ENCODE measurements around the gene PARP1.
"Not testable (repeated sequence)": the region's sequence is repeated elsewhere in the genome, so short reads cannot be mapped to it uniquely, and the experiment has no call there.

PARP1 gene

DNA sequence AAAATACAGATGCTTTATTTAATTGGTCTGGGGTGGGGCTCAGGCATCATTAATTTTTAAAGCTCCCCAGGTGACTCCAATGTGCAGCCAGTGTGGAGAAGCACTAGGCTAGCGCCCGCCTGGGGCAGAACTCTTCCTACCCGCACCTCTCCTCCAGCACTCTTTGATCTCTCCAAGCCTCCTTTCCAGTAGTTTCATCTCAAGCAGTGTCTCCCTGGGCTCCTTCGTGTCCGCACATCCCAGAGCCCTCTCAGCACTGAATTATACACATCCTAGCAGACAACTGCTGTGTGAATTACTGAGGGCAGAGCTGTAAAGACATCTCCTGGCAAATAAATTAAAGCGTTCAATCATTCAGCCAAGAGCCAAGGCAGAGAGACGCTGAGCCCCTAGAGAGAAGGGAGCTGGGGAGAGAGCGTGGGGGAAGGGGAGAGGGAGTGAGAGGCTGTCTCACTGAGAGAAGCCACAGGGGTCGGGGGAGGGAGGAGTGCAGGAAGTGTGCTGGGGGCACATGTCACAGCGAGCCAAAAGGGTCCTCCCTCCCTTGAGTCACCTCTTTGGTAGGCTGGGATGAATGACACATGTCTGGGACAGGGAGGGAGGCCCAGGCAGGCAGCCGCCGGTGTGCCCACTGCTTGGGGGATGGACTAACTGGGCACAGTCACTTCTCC lies 21.0 kb upstream of the PARP1 start:
- no peak for FAIRE-seq

DNA sequence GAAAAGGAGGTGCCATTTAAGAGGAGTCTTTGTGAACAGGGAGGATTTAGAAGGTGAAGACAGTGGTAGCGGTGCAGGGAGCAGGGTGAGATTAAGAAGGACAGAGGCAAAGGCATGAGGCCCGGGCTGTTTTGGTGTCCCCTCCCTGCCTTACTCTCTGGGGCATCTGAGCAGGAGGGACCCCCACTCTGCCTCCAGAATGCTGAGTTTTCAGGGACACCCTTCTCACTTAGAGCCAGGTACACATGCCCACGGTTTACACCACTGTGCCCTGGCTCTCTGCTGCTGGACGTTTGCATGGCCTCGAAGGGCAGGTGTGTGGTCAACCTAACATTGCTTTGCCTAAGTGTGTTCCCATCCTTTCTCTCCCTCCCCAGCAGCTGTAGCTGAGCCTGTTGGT lies 20.5 kb upstream of the PARP1 start:
- FAIRE-seq: no peak

DNA sequence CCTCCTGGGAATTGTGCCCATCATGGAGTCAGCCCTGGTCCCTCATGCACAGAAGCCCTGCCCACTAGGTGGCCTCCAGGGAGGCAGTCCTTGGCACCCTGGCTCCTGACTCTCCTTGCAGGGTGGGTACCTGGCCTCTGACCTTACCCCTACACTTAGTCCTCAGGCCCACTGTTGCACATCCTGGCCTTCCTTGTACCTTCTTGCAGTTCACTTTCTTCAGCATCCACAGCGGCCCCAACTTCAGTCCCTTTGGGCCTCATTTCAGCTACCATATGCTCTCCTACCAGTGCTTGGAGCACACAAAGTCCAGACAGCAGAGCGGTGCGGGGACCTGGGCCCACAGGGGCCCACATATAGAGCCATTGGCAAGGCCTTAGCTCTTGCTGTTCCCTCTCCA lies 19.2 kb upstream of the PARP1 start:
- FAIRE-seq: no peak

DNA sequence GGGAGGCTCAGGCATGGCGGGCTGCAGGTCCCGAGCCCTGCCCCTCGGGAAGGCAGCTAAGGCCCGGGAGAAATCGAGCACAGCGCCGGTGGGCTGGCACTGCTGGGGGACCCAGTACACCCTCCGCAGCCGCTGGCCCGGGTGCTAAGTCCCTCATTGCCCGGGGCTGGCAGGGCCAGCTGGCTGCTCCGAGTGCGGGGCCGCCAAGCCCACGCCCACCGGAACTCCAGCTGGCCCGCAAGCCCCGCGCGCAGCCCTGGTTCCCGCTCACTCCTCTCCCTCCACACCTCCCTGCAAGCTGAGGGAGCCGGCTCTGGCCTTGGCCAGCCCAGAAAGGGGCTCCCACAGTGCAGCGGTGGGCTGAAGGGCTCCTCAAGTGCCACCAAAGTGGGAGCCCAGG lies 18.5 kb upstream of the PARP1 start:
- FAIRE-seq: not testable (repeated sequence)

DNA sequence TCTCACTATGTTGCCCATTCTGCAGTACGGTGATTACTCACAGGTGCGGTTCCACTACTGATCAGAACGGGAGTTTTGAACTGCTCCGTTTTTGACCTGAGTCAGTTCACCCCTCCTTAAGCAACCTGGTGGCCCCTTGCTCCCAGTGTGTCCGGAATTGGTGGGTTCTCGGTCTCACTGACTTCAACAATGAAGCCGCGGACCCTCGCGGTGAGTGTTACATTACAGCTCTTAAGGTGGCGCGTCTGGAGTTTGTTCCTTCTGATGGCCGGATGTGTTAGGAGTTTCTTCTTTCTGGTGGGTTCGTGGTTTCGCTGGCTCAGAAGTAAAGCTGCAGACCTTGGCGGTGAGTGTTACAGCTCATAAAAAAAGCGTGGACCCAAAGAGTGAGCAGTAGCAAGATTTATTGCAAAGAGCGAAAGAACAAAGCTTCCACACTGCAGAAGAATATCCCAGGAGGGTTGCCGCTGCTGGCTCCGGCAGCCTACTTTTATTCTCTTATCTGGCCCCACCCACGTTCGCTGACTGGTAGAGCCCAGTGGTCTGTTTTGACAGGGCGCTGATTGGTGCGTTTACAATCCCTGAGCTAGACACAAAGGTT lies 17.6 kb upstream of the PARP1 start:
- FAIRE-seq: no peak

DNA sequence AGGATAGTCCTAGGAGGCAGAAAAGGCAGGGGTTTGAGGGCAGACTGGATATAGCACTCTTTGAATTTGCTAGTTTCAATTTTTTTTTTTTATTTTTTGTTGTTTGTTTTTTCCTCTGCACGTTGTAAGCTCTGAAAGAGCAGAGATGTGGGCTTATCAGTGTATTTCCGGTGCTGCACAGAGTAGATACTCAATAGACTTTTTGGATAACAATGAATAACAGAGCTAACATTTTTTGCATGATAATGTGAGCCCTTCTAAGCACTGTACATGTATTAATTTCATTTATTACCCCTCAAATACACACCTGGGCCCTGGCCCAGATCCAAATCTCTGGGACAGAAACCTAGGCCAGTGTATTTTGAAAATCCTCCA lies 17.1 kb upstream of the PARP1 start:
- FAIRE-seq: no peak

DNA sequence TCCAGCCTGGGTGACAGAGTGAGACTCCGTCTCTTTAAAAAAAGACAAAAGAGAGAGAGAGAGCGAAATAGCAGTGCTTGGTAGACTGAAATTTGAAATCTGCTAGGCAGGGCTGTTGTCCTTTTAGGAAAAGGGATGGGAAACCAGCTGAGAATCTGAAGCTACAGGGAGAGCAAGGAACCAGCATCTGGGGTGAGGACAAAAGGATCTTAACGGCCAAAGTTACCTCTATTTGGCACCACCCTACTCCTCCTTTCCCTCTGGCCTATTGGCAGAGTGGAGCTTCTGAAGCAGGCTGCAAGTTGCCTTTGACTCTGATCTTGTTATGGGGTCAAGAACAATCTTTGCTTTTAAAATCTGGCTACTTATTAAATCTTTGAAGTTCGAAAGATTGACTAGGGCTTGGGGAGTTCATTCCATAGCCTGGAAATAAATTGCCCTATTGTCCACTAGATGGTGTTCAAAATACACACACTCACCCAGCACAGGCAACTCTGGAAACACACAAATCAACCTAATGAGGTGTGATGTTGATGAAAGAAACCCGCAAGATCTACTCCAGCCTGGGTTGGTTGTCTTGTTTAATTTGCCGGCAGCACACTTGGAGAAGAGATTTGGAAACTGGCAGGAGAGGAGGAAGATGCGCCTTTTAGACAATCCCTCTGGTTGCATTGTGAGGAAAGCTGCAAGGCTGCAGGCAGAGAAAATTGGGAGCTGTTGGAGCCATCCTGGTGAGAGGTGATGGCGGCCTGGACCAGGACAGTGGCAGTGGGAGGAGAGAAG lies 16.5 kb upstream of the PARP1 start:
- no peak for FAIRE-seq

DNA sequence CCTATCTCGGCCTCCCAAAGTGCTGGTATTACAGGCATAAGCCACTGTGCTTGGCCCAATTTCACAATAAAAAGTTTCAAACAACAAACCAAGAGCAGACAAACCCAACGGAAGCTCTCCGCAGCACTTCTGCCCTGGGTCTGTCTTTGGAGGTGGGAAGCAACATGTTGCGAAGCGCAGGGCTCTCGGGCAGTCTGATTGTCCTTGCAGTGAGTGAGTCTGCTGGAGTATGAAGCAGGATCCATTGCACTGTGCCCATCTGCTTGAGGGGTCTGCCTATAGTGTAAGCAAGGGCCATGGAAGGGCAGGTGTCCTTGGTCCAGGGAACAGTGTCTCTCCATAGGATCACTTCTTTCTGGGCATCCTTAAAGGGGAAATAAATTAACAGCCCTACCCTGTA lies 14.6 kb upstream of the PARP1 start:
- FAIRE-seq: no peak

DNA sequence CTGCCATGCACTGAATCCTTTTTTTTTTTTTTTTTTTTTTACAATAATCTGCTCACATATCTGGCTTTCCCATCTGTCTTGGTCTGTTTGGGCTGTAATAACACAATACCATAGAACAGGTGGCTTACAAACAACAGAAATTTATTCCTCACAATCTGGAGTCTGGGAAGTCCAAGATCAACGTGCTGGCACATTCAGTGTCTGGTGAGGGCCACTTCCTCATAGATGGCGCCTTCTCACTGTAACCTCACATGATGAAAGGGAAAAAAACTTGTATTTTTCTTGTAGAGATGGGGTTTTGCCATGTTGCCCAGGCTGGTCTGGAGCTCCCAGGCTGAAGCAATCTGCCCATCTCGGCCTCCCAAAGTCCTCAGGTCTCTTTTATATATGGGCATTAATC lies 13.0 kb upstream of the PARP1 start:
- FAIRE-seq: no peak

DNA sequence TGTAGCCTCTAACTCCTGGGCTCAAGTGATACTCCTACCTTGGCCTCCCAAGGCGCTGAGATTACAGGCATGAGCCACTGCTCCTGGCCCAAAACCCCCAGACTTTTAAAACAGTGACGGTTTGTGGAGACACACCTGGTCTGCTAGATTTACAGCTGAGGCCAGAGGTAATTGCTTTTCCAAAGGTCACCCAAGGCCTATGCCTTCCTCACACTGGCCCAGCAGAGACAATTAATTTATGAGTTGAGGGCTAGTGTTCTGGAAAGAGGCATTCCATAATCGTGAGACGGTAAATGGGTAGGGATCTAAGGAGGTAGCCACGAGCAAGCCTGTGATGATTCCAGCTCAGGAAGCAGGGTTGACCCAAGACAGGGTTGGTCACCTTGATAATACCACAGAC lies 12.4 kb upstream of the PARP1 start:
- FAIRE-seq: no peak

DNA sequence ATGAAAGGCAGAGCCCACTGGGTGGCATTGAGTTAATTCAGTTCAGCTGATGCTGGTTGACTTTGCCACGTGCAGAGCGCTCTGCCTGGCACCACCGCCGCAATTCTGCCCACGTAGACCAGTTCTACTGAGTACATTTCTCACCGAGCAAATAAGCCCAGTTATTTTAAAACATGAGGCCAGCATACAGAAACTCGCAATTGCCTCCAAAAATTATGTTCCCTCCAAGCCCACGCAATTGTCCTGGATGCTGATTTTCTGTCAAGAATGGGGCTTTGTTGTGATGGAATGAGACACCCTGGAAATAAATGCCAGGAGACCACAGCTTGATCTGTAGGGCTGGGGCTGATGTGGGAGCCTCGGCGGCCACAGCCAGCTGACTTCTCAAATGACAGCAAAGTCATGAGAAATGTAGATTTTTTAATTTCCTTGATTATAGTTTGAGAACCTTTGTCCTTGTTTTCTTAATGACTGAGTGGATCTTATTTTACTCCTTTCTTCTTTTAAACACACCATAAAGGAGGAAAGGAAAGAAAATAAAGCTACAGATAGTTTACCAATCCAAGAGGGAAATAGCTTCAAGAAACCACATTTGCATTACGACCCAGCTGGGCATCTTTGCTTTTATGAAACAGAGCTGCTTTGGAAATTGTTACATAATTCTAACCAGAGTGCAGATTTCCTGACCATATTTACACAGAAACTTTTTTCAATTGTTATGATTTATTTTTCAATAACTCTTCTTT lies 11.6 kb upstream of the PARP1 start:
- FAIRE-seq: no peak

DNA sequence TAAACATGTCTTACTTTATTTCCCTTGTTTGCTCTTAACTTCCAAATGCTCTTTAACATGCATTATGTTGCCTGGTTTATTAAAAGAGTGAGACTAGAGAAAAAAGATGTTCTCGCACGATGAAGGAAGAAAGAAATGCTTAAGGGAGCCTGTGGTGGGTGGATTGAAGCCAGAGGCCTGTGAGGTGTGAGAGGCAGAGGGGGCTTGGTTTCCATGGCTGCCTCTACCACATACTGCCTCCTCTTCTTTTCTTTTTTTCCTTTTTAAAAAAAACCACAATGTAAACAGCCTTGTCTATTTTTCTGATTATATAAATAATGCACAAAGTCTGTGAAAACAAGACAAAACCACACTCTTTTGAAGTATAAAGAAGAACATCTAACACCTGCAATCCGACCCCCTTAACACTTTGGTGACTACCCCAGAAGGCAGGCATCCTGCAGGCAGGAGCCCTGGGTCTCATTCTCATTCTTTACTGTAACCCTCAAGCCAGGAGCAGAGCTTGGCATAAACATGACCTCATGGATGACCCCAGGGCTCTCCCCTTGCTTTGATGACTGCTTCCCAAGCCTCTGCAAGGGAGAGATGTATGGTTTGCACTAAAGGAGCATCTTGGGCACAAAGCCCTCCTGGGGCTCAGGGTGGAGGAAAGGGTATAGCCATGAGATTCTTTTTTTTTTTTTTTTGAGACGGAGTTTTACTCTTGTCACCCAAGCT lies 10.1 kb upstream of the PARP1 start:
- no peak for FAIRE-seq

DNA sequence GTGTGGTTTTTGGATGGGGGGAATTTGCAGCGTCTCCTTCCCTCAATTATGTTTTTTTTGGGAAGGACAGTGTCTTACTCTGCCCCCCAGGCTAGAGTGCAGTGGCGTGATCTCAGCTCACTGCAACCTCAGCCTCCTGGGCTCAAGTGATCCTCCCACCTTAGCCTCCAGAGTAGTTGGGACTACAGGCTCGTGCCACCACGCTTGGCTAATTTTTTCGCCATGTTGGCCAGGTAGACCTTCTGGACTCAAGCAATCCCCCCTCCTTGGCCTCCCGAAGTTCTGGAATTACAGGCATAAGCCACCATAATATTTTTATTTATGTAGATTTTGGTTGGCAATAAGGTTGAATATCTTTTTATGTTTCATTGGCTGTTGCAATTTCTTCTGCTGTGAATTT lies 9.5 kb upstream of the PARP1 start:
- no peak for FAIRE-seq

DNA sequence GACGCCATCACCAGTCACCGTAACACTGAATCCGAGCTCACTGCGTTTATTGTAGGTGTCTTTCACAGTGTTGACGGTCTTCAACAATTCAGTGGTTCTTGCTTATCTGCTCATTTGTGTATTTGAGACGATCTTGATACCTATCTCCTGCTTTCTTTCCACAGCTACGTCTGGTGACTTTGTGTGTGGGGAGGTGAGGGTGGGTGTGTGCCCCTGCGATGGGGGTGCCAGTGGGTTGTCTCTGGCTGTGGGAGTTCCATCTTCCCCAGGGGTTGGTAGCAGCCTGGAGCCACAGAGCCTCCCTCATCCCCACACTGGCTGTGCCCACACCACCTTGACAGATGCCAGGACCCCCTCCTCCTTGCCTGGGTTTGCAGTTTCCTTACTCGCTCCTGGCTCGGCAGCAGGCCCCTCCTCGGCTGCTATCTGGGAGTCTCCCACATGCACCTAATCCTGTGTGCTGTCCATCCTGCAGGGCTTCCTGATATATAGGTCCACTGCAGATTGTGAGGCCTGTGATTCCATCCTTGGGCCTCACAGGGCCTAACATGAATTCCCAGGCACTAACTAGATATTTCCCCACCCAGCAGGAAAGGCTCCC lies 6.3 kb upstream of the PARP1 start:
- no peak for FAIRE-seq

DNA sequence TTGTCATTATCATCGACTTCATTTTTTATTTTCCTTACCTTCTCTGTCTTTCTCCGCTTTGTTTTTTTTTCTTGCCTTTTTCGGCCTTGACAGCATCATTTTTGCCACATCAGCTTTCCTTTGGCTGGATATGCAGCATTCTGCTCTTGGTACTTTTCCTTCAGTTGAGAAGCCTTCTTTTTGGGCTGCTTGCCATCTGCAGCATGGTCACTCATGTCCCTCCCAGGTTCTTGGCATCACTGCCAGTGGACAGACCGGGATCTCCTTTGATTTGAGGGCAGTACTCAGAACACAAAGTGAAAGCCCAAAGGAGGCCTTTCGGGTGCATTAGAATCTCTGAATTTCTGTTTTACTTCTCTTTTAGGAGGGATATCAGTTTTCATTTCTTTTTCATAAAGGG lies 3.7 kb upstream of the PARP1 start:
- FAIRE-seq: no peak

DNA sequence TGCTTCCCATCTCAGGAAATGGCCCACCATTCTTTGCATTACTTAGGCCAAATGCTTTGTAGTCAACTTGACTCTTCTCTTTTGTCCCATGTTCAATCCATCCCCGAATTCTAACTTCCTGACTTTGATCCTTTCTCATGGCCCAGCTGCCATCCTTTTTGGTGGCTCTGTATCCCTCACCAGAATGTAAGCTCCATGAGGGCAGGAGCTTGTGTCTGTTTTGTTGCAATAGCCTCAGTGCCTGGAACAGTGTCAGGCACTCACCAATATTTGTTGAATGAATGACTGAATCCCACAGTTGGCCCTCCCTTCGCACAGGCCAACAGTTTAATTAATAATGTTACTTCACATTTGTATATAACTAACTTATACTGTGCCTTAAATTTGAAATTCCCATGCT lies 3.1 kb upstream of the PARP1 start:
- no peak for FAIRE-seq

DNA sequence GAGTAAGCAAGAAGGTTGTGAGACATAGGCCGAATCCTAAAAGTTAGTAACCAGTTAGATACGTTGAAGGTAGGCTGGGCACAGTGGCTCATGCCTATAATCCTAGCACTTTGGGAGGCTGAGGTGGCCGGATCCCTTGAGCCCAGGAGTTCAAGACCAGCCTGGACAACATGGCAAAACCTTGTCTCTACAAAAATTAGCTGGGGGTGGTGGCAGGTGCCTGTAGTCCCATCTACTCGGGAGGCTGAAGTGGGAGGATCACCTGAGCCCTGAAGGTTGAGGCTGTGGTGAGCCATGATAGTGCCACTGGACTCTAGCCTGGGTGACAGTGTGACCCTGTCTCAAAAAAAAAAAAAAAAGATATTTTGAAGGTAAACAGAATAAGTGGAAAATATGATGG lies 1.5 kb upstream of the PARP1 start:
- FAIRE-seq: no peak

DNA sequence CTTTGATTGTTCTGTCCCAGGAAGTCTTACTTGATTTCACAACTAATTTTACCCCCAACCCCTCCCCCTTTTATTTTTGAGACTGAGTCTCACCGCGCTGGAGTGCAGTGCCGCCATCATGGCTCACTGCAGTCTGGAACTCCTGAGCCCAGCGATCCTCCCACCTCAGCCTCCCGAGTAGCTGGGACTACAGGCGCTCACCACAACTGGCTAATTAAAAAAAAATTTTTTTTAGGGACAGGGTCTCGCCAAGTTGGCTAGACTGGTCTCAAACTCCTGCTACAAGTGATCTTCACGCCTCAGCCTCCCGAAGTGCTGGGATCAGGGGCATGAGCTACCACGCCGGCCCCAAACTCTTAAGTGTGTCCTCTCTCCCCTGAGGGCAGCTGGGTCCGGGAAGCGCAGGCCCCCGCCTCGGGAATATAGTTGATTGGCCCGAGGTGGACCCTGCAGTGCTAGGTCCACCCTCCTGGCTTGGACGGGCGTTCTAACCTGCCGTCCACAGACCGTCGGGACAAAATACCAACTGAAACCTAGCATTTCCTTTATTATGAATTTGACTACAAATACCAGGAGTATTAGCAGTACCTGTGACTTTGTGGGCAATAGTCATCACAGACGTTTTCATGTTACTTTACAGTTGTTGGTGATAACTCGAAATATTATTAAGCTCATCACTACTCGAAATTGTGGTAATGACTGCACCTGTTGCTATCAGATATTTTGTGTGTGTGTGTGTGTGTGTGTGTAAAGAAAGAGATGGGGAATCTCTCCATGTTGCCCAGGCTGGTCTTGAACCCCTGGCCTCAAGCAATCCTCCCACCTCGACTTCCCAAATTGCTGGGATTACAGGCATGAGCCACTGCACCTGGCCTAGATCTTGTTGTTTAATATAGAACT lies 642 bp upstream of the PARP1 start:
- FAIRE-seq: no peak

DNA sequence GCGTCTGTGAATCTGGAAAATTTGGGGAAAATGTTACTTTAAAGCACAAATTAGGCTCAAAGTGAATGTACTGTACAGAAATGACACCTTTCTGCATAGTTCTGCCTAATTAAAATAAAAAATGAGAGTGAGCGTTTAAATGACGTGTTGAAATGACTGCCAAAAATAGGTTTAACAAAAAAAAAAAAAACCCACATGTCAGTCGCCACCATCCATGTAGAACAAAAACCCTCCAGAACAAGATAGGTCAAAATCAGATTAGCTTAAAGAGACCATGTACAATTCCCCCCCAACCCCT lies 745 bp downstream of the PARP1 start:
- FAIRE-seq: no peak

DNA sequence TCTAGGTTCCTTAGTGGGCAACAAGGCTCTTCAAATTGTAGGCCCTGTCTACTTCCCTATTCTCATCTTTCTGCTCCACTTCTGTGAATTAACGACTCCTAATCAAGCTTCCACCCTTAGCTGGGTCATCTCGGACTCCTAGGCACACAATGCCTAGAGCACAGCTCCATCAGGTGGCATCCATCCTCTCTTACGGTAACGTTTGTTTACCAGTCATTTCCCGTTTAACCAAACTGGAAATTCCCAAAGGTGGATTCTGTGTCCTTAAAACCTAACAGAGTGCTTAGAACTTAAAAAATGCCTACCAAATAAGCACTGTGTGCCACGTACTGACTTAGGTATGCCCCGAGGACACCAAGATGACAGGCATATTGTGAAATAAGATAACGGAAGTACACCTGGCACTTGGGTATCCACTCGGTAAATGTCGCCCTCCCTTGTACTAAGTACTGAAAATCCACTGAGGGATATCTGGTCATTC lies 1.5 kb downstream of the PARP1 start:
- FAIRE-seq: no peak

DNA sequence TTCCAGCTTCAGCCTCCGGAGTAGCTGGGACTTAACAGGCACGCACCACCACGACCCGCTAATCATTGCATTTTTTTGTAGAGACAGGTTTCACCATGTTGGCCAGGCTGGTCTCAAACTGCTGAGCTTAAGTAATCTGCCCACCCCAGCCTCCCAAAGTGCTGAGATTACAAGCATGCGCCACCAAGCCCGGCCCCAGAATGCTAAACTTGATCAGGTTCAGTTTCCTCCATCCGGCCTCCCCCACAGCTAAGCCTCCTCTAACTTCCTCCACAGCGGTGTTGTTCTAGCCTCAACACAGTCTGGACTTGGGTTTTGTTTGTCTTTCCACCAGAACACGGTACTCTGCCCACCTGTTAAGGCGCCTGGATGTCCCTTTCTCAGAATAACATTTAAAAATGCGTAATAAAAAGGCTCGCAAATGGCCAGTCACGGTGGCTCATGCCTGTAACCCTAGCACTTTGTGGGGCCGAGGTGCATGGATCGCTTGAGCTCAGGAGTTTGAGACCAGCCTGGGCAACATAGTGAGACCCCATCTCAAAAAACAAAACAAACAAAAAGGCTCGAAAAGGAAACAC lies 2.4 kb downstream of the PARP1 start:
- no peak for FAIRE-seq

All from colon (tissue), 2 donors.